CD4-positive, alpha-beta T cell treated with Interleukin-6 at 100 ng/mL for 8 hours (primary cell): ENCODE measurements around the gene COX14.

Experiments
- DNase-seq: peaks from one replicate; pipeline ENCODE4 v3.0.0-alpha.2; 2020; ENCODE audit warnings: mixed read lengths, low spot score

Gene COX14

DNA sequence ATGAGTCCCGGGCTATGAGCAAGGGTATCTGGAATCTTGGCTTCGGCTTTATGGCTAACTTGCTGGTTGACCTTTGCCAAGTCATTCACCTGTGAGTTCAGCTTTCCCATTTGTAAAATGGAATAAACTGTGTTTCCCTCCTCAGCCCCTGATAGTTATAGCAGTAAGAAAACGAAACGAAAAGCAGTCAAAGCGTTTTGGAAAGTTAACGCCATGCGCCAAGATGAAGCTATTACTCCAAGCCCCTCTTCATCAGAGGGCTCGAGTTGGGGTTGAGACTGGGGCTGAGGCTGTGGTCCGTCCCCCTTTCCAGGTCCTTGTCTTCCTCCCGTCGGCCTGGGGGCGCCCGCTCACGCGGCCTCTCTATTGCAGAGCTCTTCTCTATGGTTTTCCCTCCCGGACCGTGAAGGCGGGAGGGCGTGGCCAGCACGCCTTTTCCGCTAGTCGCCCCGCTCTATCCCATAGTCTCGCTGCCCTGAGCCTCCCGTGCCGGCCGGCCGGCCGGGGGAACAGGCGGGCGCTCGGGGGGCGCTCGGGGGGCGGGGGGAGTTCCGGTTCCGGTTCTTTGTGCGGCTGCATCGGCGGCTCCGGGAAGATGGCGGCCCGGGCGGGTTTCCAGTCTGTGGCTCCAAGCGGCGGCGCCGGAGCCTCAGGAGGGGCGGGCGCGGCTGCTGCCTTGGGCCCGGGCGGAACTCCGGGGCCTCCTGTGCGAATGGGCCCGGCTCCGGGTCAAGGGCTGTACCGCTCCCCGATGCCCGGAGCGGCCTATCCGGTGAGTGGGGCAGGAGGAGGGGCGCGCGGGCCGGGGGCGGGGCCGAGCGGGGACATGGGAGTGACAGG, 27.0 kb upstream of the COX14 start, which contains the start of gene SMARCD1:
Gene SMARCD1, plus strand, starts transcription at position 568 of the 840 bp plus-strand sequence. Its CDS starts 28 bp downstream, at position 596.
- peak; percentile 88 for DNase-seq

DNA sequence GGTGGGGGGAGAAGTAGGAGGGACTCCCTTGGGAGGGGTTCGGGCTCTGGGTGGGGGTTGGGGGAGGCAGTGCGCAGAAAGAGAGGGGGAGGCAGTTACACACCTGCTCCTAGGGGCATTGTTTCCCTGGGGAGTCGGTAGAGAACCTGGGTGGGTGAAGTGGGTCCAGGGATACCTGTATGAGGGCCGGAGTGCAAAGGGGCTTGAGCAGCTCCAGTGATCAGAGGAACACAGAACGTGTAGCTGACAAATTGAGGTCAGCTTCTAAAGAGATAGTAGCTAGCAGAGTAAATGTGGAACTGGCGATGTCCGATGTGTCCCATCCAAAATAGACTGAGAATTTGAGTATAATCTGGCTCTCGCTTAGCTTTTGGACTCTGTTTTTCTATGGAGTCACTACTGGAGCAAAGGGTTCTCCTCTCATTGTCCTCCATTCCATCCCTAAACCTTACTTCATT, 26.4 kb upstream of the COX14 start:
- no peak for DNase-seq

GRCh38 chr12:50086148-50086547, 25.9 kb upstream of the COX14 start:
- no peak for DNase-seq

GRCh38 chr12:50087151-50087550, 24.9 kb upstream of the COX14 start:
- DNase-seq = no peak

GRCh38 chr12:50087995-50088394, 24.0 kb upstream of the COX14 start:
- no peak for DNase-seq

DNA sequence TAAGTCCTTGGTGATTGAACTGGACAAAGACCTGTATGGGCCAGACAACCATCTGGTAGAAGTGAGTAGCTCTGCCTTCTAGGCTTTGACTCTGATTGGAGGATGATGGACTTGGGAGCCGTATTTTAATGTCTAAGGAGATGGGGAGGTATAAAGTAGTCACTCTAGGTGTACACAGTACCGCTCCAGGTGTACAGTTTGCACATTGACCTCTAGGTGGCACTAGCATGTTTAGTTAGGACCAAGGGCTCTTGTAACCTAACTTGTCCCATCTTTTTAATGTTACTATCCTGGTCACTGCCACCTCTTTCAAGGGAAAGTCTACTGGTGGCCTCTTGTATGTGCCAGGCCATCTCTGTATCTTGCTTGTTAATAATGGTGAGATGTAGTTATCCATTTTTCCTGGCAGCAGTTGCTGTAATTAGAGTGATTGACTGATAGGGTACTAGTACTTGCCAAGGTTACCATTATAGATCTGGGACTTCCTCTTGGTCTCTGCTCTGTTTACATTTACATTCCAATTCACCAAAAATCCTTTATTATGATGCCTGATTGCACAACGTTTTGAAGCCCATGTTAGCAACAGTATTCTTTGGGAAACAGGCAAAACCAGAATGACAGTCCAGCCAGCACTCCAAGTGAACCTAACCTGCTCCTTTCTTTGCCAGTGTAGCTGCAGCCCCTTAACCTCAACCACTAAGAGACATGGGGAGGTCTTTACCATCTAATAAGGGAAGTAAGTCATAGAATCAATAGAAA, 23.3 kb upstream of the COX14 start:
- peak; percentile 64 for DNase-seq

DNA sequence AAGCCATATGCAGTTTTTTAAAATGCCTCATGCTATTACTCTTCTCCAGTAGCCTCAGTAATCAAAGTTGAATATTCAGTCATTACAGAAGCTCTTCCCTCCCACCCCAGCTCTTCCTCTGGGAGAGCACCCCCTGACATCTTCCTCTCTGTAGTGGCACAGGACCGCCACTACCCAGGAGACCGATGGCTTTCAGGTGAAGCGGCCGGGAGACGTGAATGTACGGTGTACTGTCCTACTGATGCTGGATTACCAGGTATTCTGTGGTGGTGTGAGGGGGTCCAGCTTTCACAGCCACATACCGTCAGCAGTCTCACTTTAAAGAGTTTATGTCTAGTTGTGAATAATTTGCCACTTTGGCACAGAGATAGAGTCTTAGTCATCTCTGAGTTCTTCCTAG, 22.3 kb upstream of the COX14 start:
- DNase-seq = no peak

DNA sequence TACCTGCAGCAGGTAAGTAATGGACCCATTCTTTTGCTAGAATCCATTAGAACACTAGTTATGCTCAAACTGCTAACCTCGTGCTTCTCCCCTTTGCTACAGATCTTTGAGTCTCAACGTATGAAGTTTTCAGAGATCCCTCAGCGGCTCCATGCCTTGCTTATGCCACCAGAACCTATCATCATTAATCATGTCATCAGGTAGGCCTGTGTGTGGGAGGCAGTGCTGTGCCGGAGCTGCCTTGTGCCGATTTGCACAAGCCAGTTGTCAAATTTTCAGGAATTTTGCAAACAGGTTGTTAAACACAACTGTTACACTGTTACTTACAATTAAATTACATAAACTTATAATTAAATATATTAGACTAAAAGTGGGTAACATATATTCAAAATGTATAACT, 21.6 kb upstream of the COX14 start:
- DNase-seq = no peak

GRCh38 chr12:50097952-50098351, 14.1 kb upstream of the COX14 start:
- no peak for DNase-seq

DNA sequence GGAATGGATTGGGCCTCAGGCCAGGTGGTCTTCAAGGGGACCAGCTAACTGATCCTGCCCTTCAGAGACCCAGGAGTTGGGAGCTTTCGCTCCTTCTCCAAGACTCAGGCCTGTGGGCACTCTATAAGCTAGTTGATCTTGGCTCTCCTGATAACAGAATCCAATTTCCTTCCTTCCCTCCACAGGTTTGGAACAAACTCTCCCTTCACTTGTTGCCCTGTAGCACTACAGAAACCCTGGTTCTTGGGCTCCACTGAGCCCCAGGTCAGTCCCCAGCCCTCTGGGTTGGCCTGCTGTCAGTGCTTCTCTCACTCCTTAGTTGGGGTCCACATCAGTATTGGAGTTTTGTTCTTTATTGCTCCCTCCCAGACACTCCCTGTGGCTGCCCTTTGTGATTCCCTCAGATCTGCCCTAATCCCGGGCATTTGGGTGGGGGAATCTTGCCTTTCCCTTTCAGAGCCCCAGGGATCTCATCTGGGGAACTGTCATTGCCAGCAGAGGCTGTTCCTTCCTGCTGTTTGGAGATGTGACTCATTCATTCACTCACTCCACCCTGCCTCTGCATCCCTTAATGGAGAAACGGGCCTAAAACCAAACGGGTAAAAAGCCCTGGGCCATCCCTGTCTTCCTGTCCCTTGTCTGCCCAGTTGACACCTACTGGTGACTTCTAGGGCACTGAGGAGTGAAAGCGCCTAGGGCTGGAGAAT, 12.6 kb upstream of the COX14 start:
- DNase-seq = no peak

GRCh38 chr12:50100561-50100960, 11.5 kb upstream of the COX14 start:
- no peak for DNase-seq

- DNase-seq = no peak
Observed at GRCh38 chr12:50101663-50102062, 10.4 kb upstream of the COX14 start.

DNA sequence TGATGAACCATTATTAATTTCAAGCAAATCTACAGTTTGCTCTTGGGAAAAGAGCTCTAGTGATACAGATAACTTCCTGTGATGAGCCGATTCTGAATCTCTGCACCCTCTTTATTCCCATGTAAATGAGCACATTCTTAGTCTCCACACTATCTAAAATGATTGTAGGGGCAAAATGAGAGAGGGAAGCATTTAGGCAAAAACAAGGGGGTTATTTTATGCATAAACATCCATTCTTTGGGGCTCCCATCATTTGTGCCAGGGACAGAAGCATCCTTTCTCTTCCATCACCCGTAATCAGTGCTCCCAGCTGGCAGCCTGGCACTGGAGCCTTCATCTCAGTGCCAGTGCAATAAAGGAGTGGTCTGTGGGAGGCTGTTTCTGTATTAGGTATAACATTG, 9.9 kb upstream of the COX14 start:
- no peak for DNase-seq

- no peak for DNase-seq
Observed at GRCh38 chr12:50102646-50103309, 9.3 kb upstream of the COX14 start.

GRCh38 chr12:50103351-50103750, 8.7 kb upstream of the COX14 start:
- DNase-seq = no peak

GRCh38 chr12:50103767-50104321, 8.2 kb upstream of the COX14 start, which contains the start of gene GPD1:
TSS of gene GPD1 (plus strand) at chr12:50104008. CDS start at chr12:50104051, 43 bp downstream.
- DNase-seq = no peak

DNA sequence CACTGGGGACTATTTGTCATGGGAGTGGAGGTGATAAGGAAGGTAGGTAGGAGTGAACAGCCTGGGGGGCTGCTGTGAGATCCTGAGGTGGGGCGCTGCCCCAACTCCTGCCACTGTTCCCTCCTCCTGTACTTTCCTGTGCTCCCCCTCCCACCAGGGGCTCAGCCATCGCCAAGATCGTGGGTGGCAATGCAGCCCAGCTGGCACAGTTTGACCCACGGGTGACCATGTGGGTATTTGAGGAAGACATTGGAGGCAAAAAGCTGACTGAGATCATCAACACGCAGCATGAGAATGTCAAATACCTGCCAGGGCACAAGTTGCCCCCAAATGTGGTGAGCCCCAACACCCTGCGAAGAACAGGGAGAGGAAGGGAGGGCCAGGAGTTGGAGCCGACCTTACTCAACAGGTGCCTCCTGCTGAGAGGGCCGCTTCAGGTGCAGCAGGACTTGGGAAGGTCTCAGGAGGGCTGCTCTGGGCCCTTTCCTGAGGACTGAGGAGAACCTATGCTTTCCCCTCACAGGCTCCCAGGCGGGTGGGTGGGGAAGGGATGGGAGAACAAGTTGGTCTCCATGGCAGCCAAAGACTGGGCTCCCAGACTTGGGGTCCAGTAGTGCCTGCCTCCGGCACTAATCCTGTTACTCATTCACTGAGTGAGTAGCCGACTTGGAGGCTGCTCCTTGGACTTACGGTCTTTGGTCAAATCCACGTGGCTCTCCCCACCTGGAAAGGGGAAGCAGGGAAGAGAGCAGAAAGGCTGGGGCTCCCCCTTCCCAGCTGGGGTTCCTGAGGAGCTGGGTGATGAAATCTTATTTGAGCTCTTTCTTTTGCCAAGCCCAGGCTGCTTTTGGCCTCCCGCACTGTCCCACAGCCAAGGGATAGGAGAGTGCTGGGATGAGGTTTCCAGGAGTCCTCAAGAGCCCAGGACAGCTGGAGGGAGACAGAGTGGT, 7.3 kb upstream of the COX14 start:
- DNase-seq = no peak

GRCh38 chr12:50105913-50106450, 6.1 kb upstream of the COX14 start:
- DNase-seq = no peak

GRCh38 chr12:50106907-50107306, 5.1 kb upstream of the COX14 start:
- no peak for DNase-seq
